ENCODE measurements around the gene IL1RAPL2.

- TF ChIP-seq CTCF (IDR thresholded peaks at IDR 0.05) (no peak), EZH2 (IDR thresholded peaks at IDR 0.05) (peak; percentile 44), EZH2phosphoT487 (IDR thresholded peaks at IDR 0.05) (peak; percentile 37)
These were observed 892 bp downstream of the IL1RAPL2 start for GRCh38 chrX:104566681-104567501.

All from neural progenitor cell (in vitro differentiated cells).